HCT116 (cell line): ENCODE results near the gene WFDC6.

ENCODE experiments used
- CEBPB ChIP-seq: IDR thresholded peaks from 2 replicates; pipeline ENCODE4 v1.6.1; 2012; ENCODE audit warnings: low read depth
- CTCF ChIP-seq, 3 experiments: fragments of 200-600 bp in 1 of 3; sonication (generic) in 1 of 3; IDR thresholded peaks in 2 of 3; conservative IDR thresholded peaks in 1 of 3; 2 replicates each; pipeline ENCODE4 v1.5.1; 2012 to 2017; ENCODE audit warnings: low read depth in 2 of 3, low read length in 2 of 3, antibody characterized with exemption in 1 of 3, borderline replicate concordance in 1 of 3, control low read depth in 1 of 3, mild to moderate bottlenecking in 1 of 3, mixed read lengths in 1 of 3, mixed run types in 1 of 3, moderate library complexity in 1 of 3; ENCODE audit not compliant: insufficient read depth in 1 of 3
- EZH2 ChIP-seq: fragments of 200-600 bp; sonication (generic); IDR thresholded peaks from 2 replicates; pipeline ENCODE4 v1.6.1; 2017; ENCODE audit warnings: antibody characterized with exemption, mixed run types
- POLR2A ChIP-seq: IDR thresholded peaks from 2 replicates; pipeline ENCODE4 v1.7.0; 2011; ENCODE audit warnings: borderline replicate concordance; ENCODE audit not compliant: insufficient read depth, insufficient read length; ENCODE audit errors: extremely low read depth
- SIN3A ChIP-seq: IDR thresholded peaks from 2 replicates; pipeline ENCODE4 v1.6.1; 2012; ENCODE audit warnings: low read depth
- SP1 ChIP-seq: IDR thresholded peaks from 2 replicates; pipeline ENCODE4 v1.6.1; 2012; ENCODE audit warnings: low read depth

DNA sequence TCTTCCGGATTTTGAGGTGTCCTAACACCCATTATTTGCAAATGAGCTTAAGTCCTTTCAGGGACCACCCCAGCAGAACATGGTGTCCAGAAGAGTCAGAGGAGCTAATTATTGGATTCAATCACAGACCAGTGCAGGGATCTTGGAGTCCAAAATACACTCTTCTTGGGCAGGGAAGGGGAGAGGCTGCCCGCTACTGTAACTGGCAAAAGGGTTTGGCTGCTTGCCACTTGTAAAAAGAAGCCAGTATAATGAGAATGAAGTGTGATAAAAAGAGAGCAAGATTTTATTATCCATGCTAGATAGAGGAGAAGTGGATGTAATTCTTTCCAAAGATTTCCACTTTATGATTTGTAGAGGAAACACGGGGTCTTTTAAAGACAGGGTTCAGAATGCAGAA lies 43.1 kb downstream of the WFDC6 start:
- TF ChIP-seq CTCF (IDR thresholded peaks at IDR 0.05 in 2 of 3, conservative IDR thresholded peaks at IDR 0.05 in 1 of 3; ENCODE audit: borderline replicate concordance in 1 of 3, insufficient read depth in 1 of 3, low read depth in 2 of 3, low read length in 2 of 3) (no peak), EZH2 (no peak), POLR2A (no peak), SP1 (no peak), CEBPB (no peak), SIN3A (no peak)
